HG03457 (cell line): ENCODE results near the gene GNAI3.

Experiments
- ATAC-seq: cut with Tn5 transposase; IDR thresholded peaks from one replicate; pipeline ENCODE4 v1.9.1; 2021; ENCODE audit warnings: moderate number of reproducible peaks; ENCODE audit not compliant: unreplicated experiment

The GNAI3 gene

GRCh38 chr1:109548321-109549267, at the start of gene GNAI3:
Gene GNAI3, plus strand, starts transcription at chr1:109548615. Its CDS starts 106 bp downstream, at chr1:109548721.
- peak; percentile 76 for ATAC-seq

- no peak for ATAC-seq
Measured at GRCh38 chr1:109499081-109499480, 49.3 kb upstream of the GNAI3 start.

GRCh38 chr1:109499661-109500536, 48.5 kb upstream of the GNAI3 start:
- ATAC-seq: no peak

GRCh38 chr1:109500941-109501381, 47.5 kb upstream of the GNAI3 start:
- no peak for ATAC-seq

GRCh38 chr1:109501644-109502363, 46.6 kb upstream of the GNAI3 start:
- ATAC-seq: no peak

GRCh38 chr1:109502364-109502851, 46.0 kb upstream of the GNAI3 start:
- no peak for ATAC-seq

- ATAC-seq: no peak
Measured at GRCh38 chr1:109503935-109504334, 44.5 kb upstream of the GNAI3 start.

GRCh38 chr1:109504974-109505373, 43.4 kb upstream of the GNAI3 start:
- no peak for ATAC-seq

- ATAC-seq: no peak
Measured at GRCh38 chr1:109508001-109508872, 40.2 kb upstream of the GNAI3 start.

- ATAC-seq: no peak
Measured at GRCh38 chr1:109508873-109509175, 39.6 kb upstream of the GNAI3 start.

GRCh38 chr1:109509176-109510134, 39.0 kb upstream of the GNAI3 start, which contains the start of gene AMIGO1:
Gene AMIGO1, minus strand, starts transcription at chr1:109509727. Its CDS starts 815 bp downstream, at chr1:109508912.
- ATAC-seq: no peak

- ATAC-seq: no peak
Measured at GRCh38 chr1:109513110-109513710, 35.2 kb upstream of the GNAI3 start.

GRCh38 chr1:109514846-109515245, 33.6 kb upstream of the GNAI3 start:
- no peak for ATAC-seq

GRCh38 chr1:109516872-109517271, 31.5 kb upstream of the GNAI3 start:
- ATAC-seq: no peak

GRCh38 chr1:109517337-109517736, 31.1 kb upstream of the GNAI3 start:
- ATAC-seq: no peak

- no peak for ATAC-seq
Measured at GRCh38 chr1:109521002-109521951, 27.1 kb upstream of the GNAI3 start.

- no peak for ATAC-seq
Measured at GRCh38 chr1:109522026-109522425, 26.4 kb upstream of the GNAI3 start.
